Endothelial cell (in vitro differentiated cells): ENCODE results near the gene NID2. TPM values are rescaled to one million over a fixed set of nuclear protein-coding genes. Genes with fewer than 3 reads are reported as not detected.

Experiments used
- DNase-seq: peaks from one replicate; pipeline ENCODE4 v3.0.0; 2021; ENCODE audit warnings: low spot score
- H3K27ac Mint-ChIP-seq: one replicate; pipeline ENCODE4 v1.8.0; 2021; ENCODE audit warnings: mixed read lengths, inconsistent platforms; ENCODE audit not compliant: unreplicated experiment
- H3K27me3 Mint-ChIP-seq: one replicate; pipeline ENCODE4 v1.8.0; 2021; ENCODE audit warnings: mild to moderate bottlenecking, moderate library complexity, mixed read lengths, inconsistent platforms; ENCODE audit not compliant: unreplicated experiment
- H3K36me3 Mint-ChIP-seq: one replicate; pipeline ENCODE4 v1.8.0; 2021; ENCODE audit warnings: mild to moderate bottlenecking, low read depth, mixed read lengths, inconsistent platforms; ENCODE audit not compliant: unreplicated experiment
- H3K4me1 Mint-ChIP-seq: one replicate; pipeline ENCODE4 v1.8.0; 2021; ENCODE audit warnings: mild to moderate bottlenecking, mixed read lengths, inconsistent platforms; ENCODE audit not compliant: unreplicated experiment
- H3K4me3 Mint-ChIP-seq: one replicate; pipeline ENCODE4 v1.8.0; 2021; ENCODE audit warnings: mild to moderate bottlenecking, mixed read lengths, inconsistent platforms; ENCODE audit not compliant: unreplicated experiment
- H3K9me3 Mint-ChIP-seq: one replicate; pipeline ENCODE4 v1.8.0; 2021; ENCODE audit warnings: mixed read lengths, inconsistent platforms; ENCODE audit not compliant: unreplicated experiment
- total RNA-seq: library from RNA; stranded (reverse); fragmentation: NEBNext Ultra II Directional; extraction: Animal tissue kit (Norgen Biotek cat#: 25700); gene quantifications from one replicate; pipeline ENCODE4 v1.2.1, GENCODE V29; 2021; ENCODE audit not compliant: unreplicated experiment
- TF ChIP-seq, protein P1 (sequence below): fragments of 200-600 bp; sonication (generic); IDR thresholded peaks from one replicate; pipeline ENCODE4 v1.5.0; 2021; ENCODE audit warnings: antibody characterized with exemption; ENCODE audit not compliant: unreplicated experiment

The NID2 gene
- total RNA-seq, 1 donor from 2014 or later, result 80.8 TPM

GRCh38 chr14:51972566-51972965 lies 96.3 kb downstream of the NID2 start:
- TF ChIP-seq, protein P1, sequence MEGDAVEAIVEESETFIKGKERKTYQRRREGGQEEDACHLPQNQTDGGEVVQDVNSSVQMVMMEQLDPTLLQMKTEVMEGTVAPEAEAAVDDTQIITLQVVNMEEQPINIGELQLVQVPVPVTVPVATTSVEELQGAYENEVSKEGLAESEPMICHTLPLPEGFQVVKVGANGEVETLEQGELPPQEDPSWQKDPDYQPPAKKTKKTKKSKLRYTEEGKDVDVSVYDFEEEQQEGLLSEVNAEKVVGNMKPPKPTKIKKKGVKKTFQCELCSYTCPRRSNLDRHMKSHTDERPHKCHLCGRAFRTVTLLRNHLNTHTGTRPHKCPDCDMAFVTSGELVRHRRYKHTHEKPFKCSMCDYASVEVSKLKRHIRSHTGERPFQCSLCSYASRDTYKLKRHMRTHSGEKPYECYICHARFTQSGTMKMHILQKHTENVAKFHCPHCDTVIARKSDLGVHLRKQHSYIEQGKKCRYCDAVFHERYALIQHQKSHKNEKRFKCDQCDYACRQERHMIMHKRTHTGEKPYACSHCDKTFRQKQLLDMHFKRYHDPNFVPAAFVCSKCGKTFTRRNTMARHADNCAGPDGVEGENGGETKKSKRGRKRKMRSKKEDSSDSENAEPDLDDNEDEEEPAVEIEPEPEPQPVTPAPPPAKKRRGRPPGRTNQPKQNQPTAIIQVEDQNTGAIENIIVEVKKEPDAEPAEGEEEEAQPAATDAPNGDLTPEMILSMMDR, result no peak

DNA sequence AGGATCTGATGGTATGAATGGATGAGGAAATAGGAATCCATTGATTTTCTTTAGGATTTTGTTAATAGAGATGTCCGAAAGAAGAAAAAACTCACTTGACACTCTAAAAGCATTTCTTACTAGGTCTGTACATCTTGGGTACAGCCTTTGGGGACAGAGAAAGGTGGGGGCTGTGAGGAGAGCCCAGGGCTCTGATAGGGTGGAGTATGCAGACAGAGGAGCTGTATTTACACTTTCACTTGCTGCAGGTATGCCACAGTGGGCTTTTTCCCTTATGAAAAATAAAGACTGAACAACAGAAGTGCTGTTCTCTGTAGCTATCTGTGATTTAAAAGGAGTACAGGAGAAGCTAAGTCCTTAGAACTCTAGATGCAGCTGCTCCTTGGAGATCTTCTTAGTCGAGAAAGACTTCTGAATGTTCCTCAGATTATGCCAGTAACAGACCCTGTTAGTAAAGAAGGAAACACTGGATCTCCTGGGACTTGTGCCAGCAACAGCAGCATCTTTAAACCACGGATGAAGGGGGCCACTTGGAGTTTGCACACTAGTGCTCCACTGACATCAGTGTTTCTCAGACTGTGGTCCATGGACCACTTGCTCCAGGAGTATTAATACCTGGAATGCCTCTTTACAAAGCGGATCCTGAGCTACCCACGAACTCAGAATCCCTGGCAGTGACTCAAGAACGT lies 98.9 kb downstream of the NID2 start:
- no peak for DNase-seq
- Mint-ChIP-seq H3K27me3 (peaks cover 2% of the 10 kb centered on the region), H3K4me3 (no peak overlapping the region), H3K9me3 (no peaks in the 10 kb centered on the region), H3K36me3 (peaks cover 3% of the 10 kb centered on the region), H3K27ac (no peak overlapping the region), H3K4me1 (peaks cover 11% of the 10 kb centered on the region)
- TF ChIP-seq, protein P1, result no peak

More at GRCh38 chr14:51972566-51972965, 96.3 kb downstream of the NID2 start:
- Mint-ChIP-seq H3K36me3 (peaks cover 3% of the 10 kb centered on the region), H3K27me3 (peaks cover 2% of the 10 kb centered on the region), H3K4me3 (no peak overlapping the region), H3K9me3 (no peaks in the 10 kb centered on the region), H3K4me1 (peaks cover 20% of the 10 kb centered on the region), H3K27ac (no peak overlapping the region)
- DNase-seq, result no peak

DNA sequence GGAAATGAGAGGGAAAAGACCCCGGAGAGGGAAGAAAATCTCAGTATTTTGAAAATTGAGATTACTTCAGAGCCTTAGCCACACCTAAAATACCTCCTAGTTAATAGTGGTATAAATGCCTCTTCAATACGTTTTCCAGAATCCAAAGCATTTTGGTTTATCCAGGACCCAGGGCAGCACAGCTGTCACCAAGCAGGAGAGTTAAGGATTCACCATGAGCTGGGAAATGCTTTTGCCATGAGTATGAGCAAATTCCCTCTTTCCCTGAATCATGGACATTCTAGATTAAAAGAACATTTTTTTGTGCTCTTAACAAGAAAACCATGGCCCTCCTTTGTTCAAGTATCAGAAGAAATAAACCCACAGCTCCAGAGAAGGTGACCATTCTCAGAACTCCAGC lies 101.3 kb downstream of the NID2 start:
- TF ChIP-seq, protein P1, result no peak
- Mint-ChIP-seq H3K36me3 (peaks cover 3% of the 10 kb centered on the region), H3K9me3 (no peaks in the 10 kb centered on the region), H3K27ac (no peak overlapping the region), H3K27me3 (peaks cover 2% of the 10 kb centered on the region), H3K4me1 (peaks cover 3% of the 10 kb centered on the region), H3K4me3 (no peak overlapping the region)
- no peak for DNase-seq

- DNase-seq, result no peak
- Mint-ChIP-seq H3K27ac (no peak overlapping the region), H3K36me3 (peaks cover 21% of the 10 kb centered on the region)
Measured at GRCh38 chr14:51963286-51963685, 105.6 kb downstream of the NID2 start.

GRCh38 chr14:51962711-51963110 lies 106.1 kb downstream of the NID2 start:
- Mint-ChIP-seq H3K9me3 (no peaks in the 10 kb centered on the region), H3K27me3 (peaks cover 2% of the 10 kb centered on the region), H3K4me1 (peaks cover 5% of the 10 kb centered on the region), H3K36me3 (peaks cover 24% of the 10 kb centered on the region), H3K27ac (no peak overlapping the region), H3K4me3 (no peak overlapping the region)
- TF ChIP-seq, protein P1, result no peak
- no peak for DNase-seq

More at GRCh38 chr14:51963286-51963685, 105.6 kb downstream of the NID2 start:
- peaks cover 2% of the 10 kb centered on the region for H3K27me3 Mint-ChIP-seq
- peaks cover 5% of the 10 kb centered on the region for H3K4me1 Mint-ChIP-seq
- H3K4me3 Mint-ChIP-seq, result no peak overlapping the region
- TF ChIP-seq, protein P1, result no peak
- H3K9me3 Mint-ChIP-seq, result no peaks in the 10 kb centered on the region
